Liver (tissue), 9 donors: ENCODE results near the gene RBFA. TPM values are rescaled to one million over a fixed set of nuclear protein-coding genes. Genes with fewer than 3 reads are reported as not detected.
"Not testable (repeated sequence)": the region's sequence is repeated elsewhere in the genome, so short reads cannot be mapped to it uniquely, and the experiment has no call there.

Experiments used
- DNase-seq: peaks from one replicate; pipeline ENCODE4 v3.0.0-alpha.2; 2017; ENCODE audit warnings: low spot score
- H3K27ac ChIP-seq, 2 donors: one replicate each; pipeline ENCODE4 v1.7.0; 2013; ENCODE audit warnings: inconsistent platforms in 2 of 2, low read length in 2 of 2, control low read depth in 1 of 2, low read depth in 1 of 2, mild to moderate bottlenecking in 1 of 2
- H3K27me3 ChIP-seq, 4 donors: one replicate each; pipeline versions ENCODE4 v1.6.1 to v1.7.0; 2013; ENCODE audit warnings: low read length in 3 of 4, inconsistent platforms in 1 of 4, mild to moderate bottlenecking in 1 of 4, moderate library complexity in 1 of 4; ENCODE audit not compliant: control insufficient read depth in 4 of 4, insufficient read depth in 4 of 4
- H3K36me3 ChIP-seq, 4 donors: one replicate each; pipeline versions ENCODE4 v1.6.1 to v1.7.0; 2013; ENCODE audit warnings: low read length in 3 of 4, mild to moderate bottlenecking in 3 of 4, low read depth in 1 of 4, moderate library complexity in 1 of 4; ENCODE audit not compliant: control insufficient read depth in 4 of 4, insufficient read depth in 3 of 4
- H3K4me1 ChIP-seq, 4 donors: one replicate each; pipeline versions ENCODE4 v1.6.1 to v1.7.0; 2013; ENCODE audit warnings: low read length in 3 of 4, mild to moderate bottlenecking in 3 of 4, moderate library complexity in 1 of 4; ENCODE audit not compliant: control insufficient read depth in 4 of 4, insufficient read depth in 4 of 4
- H3K4me3 ChIP-seq, 3 donors: one replicate each; pipeline versions ENCODE4 v1.6.1 to v1.7.0; 2013; ENCODE audit warnings: low read length in 3 of 3, control low read depth in 1 of 3, low read depth in 1 of 3, mild to moderate bottlenecking in 1 of 3
- H3K9ac ChIP-seq, 2 donors: one replicate each; pipeline ENCODE4 v1.7.0; 2013; ENCODE audit warnings: low read length in 2 of 2, mild to moderate bottlenecking in 2 of 2, moderate library complexity in 2 of 2, control low read depth in 1 of 2, low read depth in 1 of 2
- H3K9me3 ChIP-seq, 4 donors: one replicate each; pipeline versions ENCODE4 v1.6.1 to v1.7.0; 2013; ENCODE audit warnings: low read length in 3 of 4; ENCODE audit not compliant: control insufficient read depth in 4 of 4
- EGR1 ChIP-seq, 2 donors: IDR thresholded peaks; 2 replicates each; pipeline ENCODE4 v1.6.1; 2016 to 2018; ENCODE audit warnings: antibody characterized with exemption in 2 of 2, low read depth in 2 of 2
- FOXA1 ChIP-seq: IDR thresholded peaks from 2 replicates; pipeline ENCODE4 v1.6.1; 2016; ENCODE audit warnings: antibody characterized with exemption
- FOXA2 ChIP-seq: IDR thresholded peaks from 2 replicates; pipeline ENCODE4 v1.6.1; 2016; ENCODE audit warnings: antibody characterized with exemption
- GABPA ChIP-seq, 2 donors: IDR thresholded peaks in 1 of 2; conservative IDR thresholded peaks in 1 of 2; 2 replicates each; pipeline ENCODE4 v1.6.1; 2016; ENCODE audit warnings: antibody characterized with exemption in 2 of 2, mild to moderate bottlenecking in 1 of 2, moderate library complexity in 1 of 2
- HNF4A ChIP-seq, 2 donors: conservative IDR thresholded peaks; 2 replicates each; pipeline ENCODE4 v1.6.1; 2016; ENCODE audit warnings: antibody characterized with exemption in 2 of 2, mild to moderate bottlenecking in 2 of 2
- HNF4G ChIP-seq: IDR thresholded peaks from 2 replicates; pipeline ENCODE4 v1.6.1; 2016; ENCODE audit warnings: antibody characterized with exemption
- JUND ChIP-seq, 2 donors: IDR thresholded peaks; 2 replicates each; pipeline ENCODE4 v1.6.1; 2016; ENCODE audit warnings: antibody characterized with exemption in 2 of 2
- NR2F2 ChIP-seq: IDR thresholded peaks from 2 replicates; pipeline ENCODE4 v1.6.1; 2016; ENCODE audit warnings: antibody characterized with exemption
- SP1 ChIP-seq: IDR thresholded peaks from 2 replicates; pipeline ENCODE4 v1.6.1; 2018; ENCODE audit warnings: antibody characterized with exemption, mild to moderate bottlenecking
- TAF1 ChIP-seq: conservative IDR thresholded peaks from 2 replicates; pipeline ENCODE4 v1.6.1; 2016; ENCODE audit warnings: antibody characterized with exemption, mild to moderate bottlenecking
- YY1 ChIP-seq: IDR thresholded peaks from 2 replicates; pipeline ENCODE4 v1.6.1; 2016; ENCODE audit warnings: antibody characterized with exemption, mild to moderate bottlenecking
- WGBS: extraction: QIAGEN DNeasy Blood & Tissue Kit; methylation state at CpG from one replicate; pipeline ENCODE4 v1.1.7; 2013; 5-methylcytosine and 5-hydroxymethylcytosine counted together
- polyA plus RNA-seq, 2 donors: library from polyadenylated mRNA; stranded (reverse) in 1 of 2; unstranded in 1 of 2; fragments of 200-250 nt in 1 of 2; fragments of >200 nt in 1 of 2; fragmentation: Nextera tagmentation in 1 of 2; extraction: Ambion mirVana in 1 of 2; gene quantifications; one replicate each; pipeline versions ENCODE4 v1.2.1 to v1.2.3, GENCODE V29; 2013 to 2015
- total RNA-seq, 2 donors: library from RNA; depleted of rRNA; stranded (reverse); fragments of >200 nt; gene quantifications; one replicate each; pipeline ENCODE4 v1.2.3, GENCODE V29; 2014
- TF ChIP-seq, protein P1 (sequence below): IDR thresholded peaks from 2 replicates; pipeline ENCODE4 v1.6.1; 2016; ENCODE audit warnings: antibody characterized with exemption
- TF ChIP-seq, protein P2 (sequence below): IDR thresholded peaks from 2 replicates; pipeline ENCODE4 v1.6.1; 2016; ENCODE audit warnings: antibody characterized with exemption
- donor health status: healthy.
- donor health status: healthy.
- donor health status: healthy.
- donor health status: healthy.
- donor health status: healthy.

RBFA gene
- total and polyA plus RNA-seq, 4 donors = 20.4 to 31.6 (median 27.0) TPM

DNA sequence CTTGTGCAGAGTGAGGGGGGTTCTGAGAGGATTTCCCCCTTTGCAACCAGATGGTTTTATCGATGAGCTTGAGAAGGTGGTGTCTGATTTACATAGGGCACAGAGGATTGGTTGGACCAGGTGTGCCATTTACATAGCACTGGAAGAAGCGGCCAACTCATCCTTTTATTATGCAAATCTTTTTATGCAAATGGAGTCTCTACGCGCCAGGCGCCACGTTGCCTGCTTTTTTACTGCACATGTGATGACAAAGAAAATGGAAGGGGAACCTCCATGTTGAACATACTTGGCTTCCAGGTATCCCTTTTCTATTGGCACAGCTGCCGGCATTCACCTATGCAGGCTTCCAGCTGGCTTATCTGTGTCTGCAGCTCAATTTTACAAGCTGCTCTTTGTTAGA is 27.5 kb upstream of the RBFA start:
- WGBS = 76% methylated on average over 7 of the region's 7 CpGs
- H3K4me3 ChIP-seq = no peak overlapping the region
- no peaks in the 10 kb centered on the region for H3K27me3 ChIP-seq
- peaks cover 0 to 2% (median 0%) of the 10 kb centered on the region in 4 donors for H3K9me3 ChIP-seq
- no peak overlapping the region for H3K9ac ChIP-seq
- H3K27ac ChIP-seq = no peak overlapping the region
- no peak for DNase-seq
- no peaks in the 10 kb centered on the region for H3K4me1 ChIP-seq
- TF ChIP-seq GABPA (IDR thresholded peaks at IDR 0.05 in 1 of 2, conservative IDR thresholded peaks at IDR 0.05 in 1 of 2) = no peak
- TF ChIP-seq YY1 = no peak
- no peak for TF ChIP-seq FOXA2
- TF ChIP-seq HNF4A (conservative IDR thresholded peaks at IDR 0.05) = no peak
- TF ChIP-seq TAF1 = no peak
- no peaks in the 10 kb centered on the region for H3K36me3 ChIP-seq

DNA sequence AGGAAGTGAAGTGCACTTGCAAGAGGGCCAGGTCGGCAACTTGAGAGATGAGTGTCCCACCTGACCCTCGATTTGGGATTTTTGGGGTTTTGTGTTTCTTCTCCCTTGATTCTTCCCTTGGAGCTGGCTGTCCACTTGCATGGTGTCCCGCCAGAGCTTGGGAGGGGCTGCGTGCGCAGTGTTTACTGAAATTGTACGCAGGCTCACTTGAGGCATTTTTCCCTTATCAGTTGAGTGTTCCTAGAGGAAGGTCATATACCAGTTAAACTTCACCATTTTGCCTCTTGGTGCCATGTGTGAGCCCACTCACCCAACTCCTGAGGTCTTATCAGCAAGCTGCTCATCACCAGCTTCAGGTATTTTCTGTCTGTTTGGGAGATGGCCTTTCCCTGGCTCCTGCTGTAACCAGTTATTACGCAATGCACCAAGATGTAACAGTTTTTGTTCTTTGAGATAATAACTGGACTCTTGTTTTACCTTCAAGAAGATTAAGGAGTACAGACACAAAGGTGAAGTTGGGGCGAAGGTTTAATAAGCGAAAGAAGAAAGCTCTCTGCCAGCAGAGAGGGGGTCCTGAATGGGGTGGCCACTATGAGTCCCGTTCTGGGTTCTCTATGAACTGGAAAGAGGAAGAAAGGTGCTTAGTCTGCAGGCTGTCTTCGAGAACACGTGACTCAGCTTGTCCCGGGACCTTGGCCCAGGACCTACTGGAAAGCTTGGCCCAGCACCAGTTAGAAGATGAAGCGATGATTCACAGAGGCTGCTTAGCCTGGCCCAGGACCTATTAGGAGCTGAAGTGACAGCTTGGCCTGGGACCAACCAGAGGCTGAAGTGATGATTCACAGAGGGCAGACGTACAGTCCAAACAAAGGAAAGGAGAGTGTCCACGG is 24.3 kb upstream of the RBFA start:
- TF ChIP-seq FOXA1 (no peak), YY1 (no peak), GABPA (IDR thresholded peaks at IDR 0.05 in 1 of 2, conservative IDR thresholded peaks at IDR 0.05 in 1 of 2) (no peak), HNF4G (no peak), HNF4A (conservative IDR thresholded peaks at IDR 0.05) (no peak)
- TF ChIP-seq, protein P1, sequence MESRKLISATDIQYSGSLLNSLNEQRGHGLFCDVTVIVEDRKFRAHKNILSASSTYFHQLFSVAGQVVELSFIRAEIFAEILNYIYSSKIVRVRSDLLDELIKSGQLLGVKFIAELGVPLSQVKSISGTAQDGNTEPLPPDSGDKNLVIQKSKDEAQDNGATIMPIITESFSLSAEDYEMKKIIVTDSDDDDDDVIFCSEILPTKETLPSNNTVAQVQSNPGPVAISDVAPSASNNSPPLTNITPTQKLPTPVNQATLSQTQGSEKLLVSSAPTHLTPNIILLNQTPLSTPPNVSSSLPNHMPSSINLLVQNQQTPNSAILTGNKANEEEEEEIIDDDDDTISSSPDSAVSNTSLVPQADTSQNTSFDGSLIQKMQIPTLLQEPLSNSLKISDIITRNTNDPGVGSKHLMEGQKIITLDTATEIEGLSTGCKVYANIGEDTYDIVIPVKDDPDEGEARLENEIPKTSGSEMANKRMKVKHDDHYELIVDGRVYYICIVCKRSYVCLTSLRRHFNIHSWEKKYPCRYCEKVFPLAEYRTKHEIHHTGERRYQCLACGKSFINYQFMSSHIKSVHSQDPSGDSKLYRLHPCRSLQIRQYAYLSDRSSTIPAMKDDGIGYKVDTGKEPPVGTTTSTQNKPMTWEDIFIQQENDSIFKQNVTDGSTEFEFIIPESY = no peak
- TF ChIP-seq, protein P2, sequence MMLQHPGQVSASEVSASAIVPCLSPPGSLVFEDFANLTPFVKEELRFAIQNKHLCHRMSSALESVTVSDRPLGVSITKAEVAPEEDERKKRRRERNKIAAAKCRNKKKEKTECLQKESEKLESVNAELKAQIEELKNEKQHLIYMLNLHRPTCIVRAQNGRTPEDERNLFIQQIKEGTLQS = no peak
- H3K9me3 ChIP-seq = peaks cover 0 to 5% (median under 1%) of the 10 kb centered on the region in 4 donors
- H3K4me1 ChIP-seq = no peaks in the 10 kb centered on the region
- no peak overlapping the region for H3K4me3 ChIP-seq
- no peak for DNase-seq
- no peaks in the 10 kb centered on the region for H3K36me3 ChIP-seq
- no peak overlapping the region for H3K27ac ChIP-seq
- WGBS = 77% methylated on average over 16 of the region's 16 CpGs
- H3K27me3 ChIP-seq = no peaks in the 10 kb centered on the region
- H3K9ac ChIP-seq = no peak overlapping the region

DNA sequence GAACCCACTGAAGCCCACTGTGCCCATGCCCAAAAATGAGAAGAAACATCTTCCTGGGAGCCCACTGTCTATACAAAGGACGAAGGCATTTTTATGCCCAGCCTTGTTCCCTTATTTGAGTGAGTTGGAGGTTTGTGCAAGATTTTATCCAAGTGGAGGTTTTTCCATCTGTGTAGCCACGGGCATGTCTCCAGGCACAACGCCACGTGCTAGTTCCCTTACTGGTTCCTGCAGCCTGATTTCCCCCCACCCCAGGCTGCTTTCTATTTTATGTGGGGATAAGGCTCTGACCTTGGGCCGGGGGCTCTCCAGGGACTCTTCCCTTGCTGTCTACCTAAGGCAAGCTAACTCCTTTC is 23.7 kb upstream of the RBFA start:
- Histone ChIP-seq H3K27me3 (no peaks in the 10 kb centered on the region), H3K4me1 (no peaks in the 10 kb centered on the region), H3K9me3 (peaks cover 0 to 5% (median under 1%) of the 10 kb centered on the region in 4 donors), H3K27ac (no peak overlapping the region), H3K4me3 (no peak overlapping the region), H3K36me3 (no peaks in the 10 kb centered on the region), H3K9ac (no peak overlapping the region)
- no peak for DNase-seq
- 91% methylated on average over 5 of the region's 5 CpGs for WGBS
- TF ChIP-seq HNF4A (conservative IDR thresholded peaks at IDR 0.05) (no peak), EGR1 (IDR thresholded peaks at IDR 0.05; ENCODE audit: low read depth in 2 of 2) (no peak), FOXA2 (no peak), NR2F2 (no peak), YY1 (no peak), JUND (IDR thresholded peaks at IDR 0.05) (no peak), SP1 (no peak)

DNA sequence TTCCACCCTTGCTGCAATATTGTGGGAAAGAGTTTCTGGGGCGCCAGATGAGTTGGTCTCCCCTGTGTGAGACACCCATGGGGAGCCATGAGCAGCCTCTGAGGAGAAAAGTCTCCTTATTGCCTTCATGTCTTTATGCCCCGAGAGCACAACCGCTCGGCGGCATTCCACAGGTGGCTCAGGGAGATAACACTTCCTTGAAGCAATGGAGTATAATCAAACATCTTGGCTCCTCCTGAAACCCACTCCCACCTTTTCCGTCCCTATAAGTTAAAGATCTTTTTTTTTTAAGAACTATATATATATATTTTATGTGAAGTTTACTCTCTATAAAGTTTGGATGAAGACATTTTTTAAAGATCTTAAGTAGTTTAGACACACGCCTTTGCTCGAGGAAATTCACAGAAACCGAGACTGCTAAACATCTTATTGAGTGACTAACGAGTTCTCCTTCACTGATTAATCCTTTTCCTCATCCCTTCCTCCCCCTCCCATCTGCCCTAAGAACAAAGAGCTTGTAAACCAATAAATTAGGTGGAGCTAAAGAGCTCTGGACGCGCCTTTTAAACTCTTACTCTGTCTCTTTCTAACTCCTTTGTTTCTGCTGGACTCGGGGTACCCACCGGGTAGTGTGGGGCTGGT is 22.6 kb upstream of the RBFA start:
- not testable (repeated sequence) for H3K4me1 ChIP-seq, DNase-seq, H3K9me3 ChIP-seq, H3K9ac ChIP-seq, H3K4me3 ChIP-seq, H3K36me3 ChIP-seq, H3K27ac ChIP-seq, H3K27me3 ChIP-seq
- WGBS = 95% methylated on average over 14 of the region's 14 CpGs
